Mesendoderm (in vitro differentiated cells): Measurements from ENCODE around the gene ISLR.

Experiments
- DNase-seq: peaks from one replicate; pipeline ENCODE4 v3.0.0; 2013
- H2AK5ac ChIP-seq: 2 replicates; pipeline ENCODE4 v1.6.1; 2013; ENCODE audit warnings: low read length, inconsistent platforms
- H2BK120ac ChIP-seq: 2 replicates; pipeline ENCODE4 v1.6.1; 2013; ENCODE audit warnings: low read depth, mild to moderate bottlenecking, low read length, moderate library complexity, mixed read lengths
- H2BK15ac ChIP-seq: replicated peaks from 2 replicates; pipeline ENCODE4 v1.6.1; 2013; ENCODE audit warnings: low read depth, mild to moderate bottlenecking, moderate library complexity
- H2BK5ac ChIP-seq: 2 replicates; pipeline ENCODE4 v1.6.1; 2013; ENCODE audit warnings: low read length, inconsistent platforms
- H3K18ac ChIP-seq: 2 replicates; pipeline ENCODE4 v1.6.1; 2013; ENCODE audit warnings: mild to moderate bottlenecking, low read length, mixed read lengths
- H3K23ac ChIP-seq: one replicate; pipeline ENCODE4 v1.6.1; 2013; ENCODE audit warnings: low read length
- H3K27ac ChIP-seq: 2 replicates; pipeline ENCODE4 v1.5.1; 2013; ENCODE audit warnings: low read depth, mild to moderate bottlenecking, inconsistent platforms, low read length, moderate library complexity
- H3K27me3 ChIP-seq: 2 replicates; pipeline ENCODE4 v1.6.1; 2013; ENCODE audit warnings: low read length, control low read depth, mild to moderate bottlenecking, inconsistent platforms; ENCODE audit not compliant: insufficient read depth, poor library complexity
- H3K36me3 ChIP-seq: 2 replicates; pipeline ENCODE4 v1.6.1; 2013; ENCODE audit warnings: low read length, inconsistent platforms; ENCODE audit not compliant: control insufficient read depth, insufficient read depth
- H3K4ac ChIP-seq: one replicate; pipeline ENCODE4 v1.6.1; 2013; ENCODE audit warnings: low read depth, mild to moderate bottlenecking, low read length, moderate library complexity
- H3K4me1 ChIP-seq: 2 replicates; pipeline ENCODE4 v1.6.1; 2013; ENCODE audit warnings: low read depth, low read length, inconsistent platforms; ENCODE audit not compliant: control insufficient read depth
- H3K4me2 ChIP-seq: 2 replicates; pipeline ENCODE4 v1.6.1; 2013; ENCODE audit warnings: low read length
- H3K4me3 ChIP-seq: 2 replicates; pipeline ENCODE4 v1.5.1; 2013; ENCODE audit warnings: mild to moderate bottlenecking, low read length
- H3K56ac ChIP-seq: one replicate; pipeline ENCODE4 v1.6.1; 2013; ENCODE audit warnings: low read length
- H3K79me1 ChIP-seq: 2 replicates; pipeline ENCODE4 v1.6.1; 2013; ENCODE audit warnings: low read length, inconsistent platforms
- H3K79me2 ChIP-seq: 2 replicates; pipeline ENCODE4 v1.6.1; 2013; ENCODE audit warnings: mild to moderate bottlenecking, low read length; ENCODE audit not compliant: control insufficient read depth, insufficient read depth
- H3K9ac ChIP-seq: 2 replicates; pipeline ENCODE4 v1.6.1; 2013; ENCODE audit warnings: low read length, inconsistent platforms
- H4K5ac ChIP-seq: one replicate; pipeline ENCODE4 v1.6.1; 2013; ENCODE audit warnings: low read length
- H4K8ac ChIP-seq: one replicate; pipeline ENCODE4 v1.6.1; 2013; ENCODE audit warnings: low read depth, mild to moderate bottlenecking, control low read depth, low read length, moderate library complexity
- WGBS: extraction: QIAGEN DNeasy Blood & Tissue Kit; methylation state at CpG from one replicate; pipeline ENCODE4 v1.1.7; 2013; ENCODE audit warnings: low lambda C conversion rate, missing lambda C conversion rate; ENCODE audit not compliant: insufficient coverage; ENCODE audit errors: extremely low coverage; 5-methylcytosine and 5-hydroxymethylcytosine counted together

Gene ISLR

GRCh38 chr15:74206801-74207281 is 33.3 kb downstream of the ISLR start:
- Histone ChIP-seq H3K79me1 (no peaks in the 10 kb centered on the region), H4K8ac (no peak overlapping the region), H3K27me3 (no peaks in the 10 kb centered on the region), H3K36me3 (no peaks in the 10 kb centered on the region), H3K23ac (no peak overlapping the region), H3K27ac (no peak overlapping the region), H2BK120ac (no peak overlapping the region), H4K5ac (no peak overlapping the region), H3K18ac (no peak overlapping the region), H3K9ac (no peak overlapping the region), H3K4me3 (no peak overlapping the region), H3K79me2 (no peaks in the 10 kb centered on the region), H2BK5ac (no peak overlapping the region), H2AK5ac (no peak overlapping the region), H3K4me2 (no peak overlapping the region), H3K4ac (no peak overlapping the region), H3K56ac (no peak overlapping the region), H2BK15ac (no peak overlapping the region), H3K4me1 (peaks cover 29% of the 10 kb centered on the region)
- no peak for DNase-seq
- WGBS: no CpG with 5 or more reads among the region's 6 CpGs

GRCh38 chr15:74207652-74208440 is 34.3 kb downstream of the ISLR start:
- peak overlapping the region; percentile 35 for H3K9ac ChIP-seq
- H2BK120ac ChIP-seq: no peak overlapping the region
- no peak overlapping the region for H3K27ac ChIP-seq
- no peak overlapping the region for H2BK15ac ChIP-seq
- no peak overlapping the region for H3K4me3 ChIP-seq
- H2BK5ac ChIP-seq: peak overlapping the region; percentile 7
- H3K4ac ChIP-seq: no peak overlapping the region
- no peak overlapping the region for H4K8ac ChIP-seq
- H3K27me3 ChIP-seq: no peaks in the 10 kb centered on the region
- H4K5ac ChIP-seq: no peak overlapping the region
- H3K36me3 ChIP-seq: no peaks in the 10 kb centered on the region
- H3K4me1 ChIP-seq: peaks cover 31% of the 10 kb centered on the region
- no peaks in the 10 kb centered on the region for H3K79me2 ChIP-seq
- H3K4me2 ChIP-seq: no peak overlapping the region
- no CpG with 5 or more reads among the region's 16 CpGs for WGBS
- H3K23ac ChIP-seq: no peak overlapping the region
- H3K18ac ChIP-seq: peak overlapping the region; percentile 77
- no peak for DNase-seq
- H3K56ac ChIP-seq: peak overlapping the region; percentile 75
- H2AK5ac ChIP-seq: peak overlapping the region; percentile 28
- no peaks in the 10 kb centered on the region for H3K79me1 ChIP-seq

- peak overlapping the region; percentile 54 for H3K23ac ChIP-seq
- WGBS: no CpG with 5 or more reads among the region's 6 CpGs
- H2AK5ac ChIP-seq: peak overlapping the region; percentile 28
- no peaks in the 10 kb centered on the region for H3K36me3 ChIP-seq
- no peaks in the 10 kb centered on the region for H3K79me2 ChIP-seq
- peak overlapping the region; percentile 80 for H3K27ac ChIP-seq
- peaks cover 27% of the 10 kb centered on the region for H3K4me1 ChIP-seq
- no peak overlapping the region for H4K8ac ChIP-seq
- H3K4me3 ChIP-seq: no peak overlapping the region
- no peak overlapping the region for H2BK120ac ChIP-seq
- H4K5ac ChIP-seq: no peak overlapping the region
- H3K56ac ChIP-seq: peak overlapping the region; percentile 75
- H2BK5ac ChIP-seq: peak overlapping the region; percentile 54
- H3K27me3 ChIP-seq: no peaks in the 10 kb centered on the region
- H2BK15ac ChIP-seq: no peak overlapping the region
- H3K4me2 ChIP-seq: peak overlapping the region; percentile 4
- H3K79me1 ChIP-seq: no peaks in the 10 kb centered on the region
- DNase-seq: peak; percentile 55
- peak overlapping the region; percentile 77 for H3K18ac ChIP-seq
- H3K4ac ChIP-seq: peak overlapping the region; percentile 39
- peak overlapping the region; percentile 35 for H3K9ac ChIP-seq
Observed at GRCh38 chr15:74208496-74208895, 35.0 kb downstream of the ISLR start.

GRCh38 chr15:74208901-74209559 is 35.5 kb downstream of the ISLR start:
- Histone ChIP-seq H4K8ac (no peak overlapping the region), H2AK5ac (peak overlapping the region; percentile 37), H3K23ac (peak overlapping the region; percentile 54), H3K18ac (peak overlapping the region; percentile 77), H3K27ac (peak overlapping the region; percentile 80), H3K79me2 (no peaks in the 10 kb centered on the region), H3K4me2 (peak overlapping the region; percentile 4), H3K79me1 (no peaks in the 10 kb centered on the region), H3K27me3 (no peaks in the 10 kb centered on the region), H2BK5ac (peak overlapping the region; percentile 57), H4K5ac (peak overlapping the region; percentile 33), H3K9ac (peak overlapping the region; percentile 44), H3K56ac (peak overlapping the region; percentile 79), H2BK15ac (no peak overlapping the region), H2BK120ac (peak overlapping the region; percentile 33), H3K36me3 (no peaks in the 10 kb centered on the region), H3K4ac (peak overlapping the region; percentile 39), H3K4me1 (peaks cover 24% of the 10 kb centered on the region), H3K4me3 (no peak overlapping the region)
- WGBS: no CpG with 5 or more reads among the region's 11 CpGs
- DNase-seq: peak; percentile 72

- Histone ChIP-seq H2AK5ac (no peak overlapping the region), H3K4me1 (peaks cover 21% of the 10 kb centered on the region), H3K18ac (peak overlapping the region; percentile 33), H2BK5ac (peak overlapping the region; percentile 57), H3K27me3 (no peaks in the 10 kb centered on the region), H3K56ac (peak overlapping the region; percentile 79), H3K4me3 (no peak overlapping the region), H3K4ac (no peak overlapping the region), H3K36me3 (no peaks in the 10 kb centered on the region), H2BK120ac (peak overlapping the region; percentile 33), H4K8ac (no peak overlapping the region), H3K79me2 (no peaks in the 10 kb centered on the region), H3K27ac (peak overlapping the region; percentile 80), H4K5ac (no peak overlapping the region), H2BK15ac (no peak overlapping the region), H3K9ac (peak overlapping the region; percentile 35), H3K4me2 (no peak overlapping the region), H3K79me1 (no peaks in the 10 kb centered on the region), H3K23ac (no peak overlapping the region)
- WGBS: no CpG with 5 or more reads among the region's 5 CpGs
- no peak for DNase-seq
Observed at GRCh38 chr15:74209560-74209958, 36.0 kb downstream of the ISLR start.
